SK-N-SH (cell line): ENCODE measurements around the gene PLEKHG5.
"Not testable (repeated sequence)": the region's sequence is repeated elsewhere in the genome, so short reads cannot be mapped to it uniquely, and the experiment has no call there.

Experiments used
- CTCF ChIP-seq: fragments of 200-600 bp; sonication (generic); IDR thresholded peaks from 2 replicates; pipeline ENCODE4 v1.6.1; 2017; ENCODE audit warnings: antibody characterized with exemption, mild to moderate bottlenecking, moderate library complexity
- FOXJ3 ChIP-seq: sonication (generic); formaldehyde crosslinking; IDR thresholded peaks from 2 replicates; pipeline ENCODE4 v1.5.1; 2020; ENCODE audit warnings: mild to moderate bottlenecking, missing genetic modification reagents
- MXI1 ChIP-seq: IDR thresholded peaks from 2 replicates; pipeline ENCODE4 v1.6.1; 2012; ENCODE audit warnings: mild to moderate bottlenecking, low read depth, low read length, improper control_type of control experiment
- NFIC ChIP-seq: IDR thresholded peaks from 2 replicates; pipeline ENCODE4 v1.4.0; 2012; ENCODE audit warnings: borderline replicate concordance
- POLR2AphosphoS5 ChIP-seq: IDR thresholded peaks from 2 replicates; pipeline ENCODE4 v1.6.1; 2012; ENCODE audit warnings: low read depth, low read length

GRCh38 chr1:6437012-6437700, 54.3 kb downstream of the PLEKHG5 start:
- TF ChIP-seq FOXJ3 (CRISPR knock-in tag); POLR2AphosphoS5; MXI1: not testable (repeated sequence)
- TF ChIP-seq CTCF (peak; percentile 48), NFIC (0 out of 2 replicates have a peak, but pooled peaks have one; percentile 8)
